GM19240 (cell line): ENCODE data around the gene ORMDL1.

Source experiments
- DNase-seq: peaks from one replicate; pipeline ENCODE4 v3.0.0; 2011; ENCODE audit warnings: low spot score; ENCODE audit not compliant: insufficient read length

Gene ORMDL1

DNA sequence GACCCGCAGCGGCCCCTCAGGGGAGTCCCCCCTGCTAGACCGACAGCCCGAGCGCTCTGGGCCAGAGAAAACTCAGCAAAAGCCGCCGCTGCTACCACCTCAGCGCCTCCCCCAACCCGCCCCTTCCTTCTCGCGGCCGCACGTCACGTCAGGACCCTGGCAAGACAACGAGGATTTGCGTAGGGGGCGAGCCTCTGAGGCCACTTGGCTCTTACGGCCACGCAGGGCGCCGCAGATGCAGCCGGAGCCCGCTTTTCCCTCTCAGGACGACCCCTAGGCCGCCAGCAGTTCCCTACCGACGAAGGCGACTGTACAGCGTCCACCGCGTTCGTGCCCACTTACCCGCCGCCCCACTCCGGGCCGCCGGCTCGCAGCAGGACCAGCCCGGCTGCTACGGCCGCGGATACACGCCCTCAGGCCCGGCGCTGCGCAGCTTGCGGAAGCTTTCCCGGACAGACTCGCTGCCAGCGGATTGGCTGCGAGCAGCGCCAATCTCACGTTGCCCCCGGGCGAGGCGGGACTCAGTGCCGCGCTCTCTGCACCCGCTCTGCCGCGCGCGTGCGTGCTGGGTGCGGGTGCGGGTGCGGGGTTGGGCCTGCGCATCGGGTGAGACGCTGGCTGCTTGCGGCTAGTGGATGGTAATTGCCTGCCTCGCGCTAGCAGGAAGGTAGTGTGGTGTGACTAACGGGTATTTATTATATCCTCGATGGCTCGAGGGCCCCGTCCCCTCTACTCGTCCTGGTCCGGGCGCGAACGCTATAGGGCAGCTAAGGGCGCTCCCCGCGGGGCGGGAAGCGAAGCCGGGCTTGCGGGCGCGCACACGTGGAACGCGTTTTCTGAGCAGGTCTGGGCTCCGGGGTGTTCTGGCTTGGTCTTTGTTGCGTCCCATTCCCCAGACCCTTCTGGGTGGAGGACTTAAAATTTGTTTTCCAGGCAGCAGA is at the start of gene ORMDL1, which contains the start of gene PMS1:
Gene ORMDL1 (minus strand): TSS at position 413 of the 941 bp plus-strand sequence. CDS start 1,744 bp downstream, outside the sequence.
Gene PMS1 (plus strand): TSS at position 524 of the 941 bp plus-strand sequence. CDS start 7,360 bp downstream, outside the sequence.
- peak; percentile 66 for DNase-seq

GRCh38 chr2:189830510-189830909 is 46.4 kb upstream of the ORMDL1 start:
- DNase-seq = no peak

DNA sequence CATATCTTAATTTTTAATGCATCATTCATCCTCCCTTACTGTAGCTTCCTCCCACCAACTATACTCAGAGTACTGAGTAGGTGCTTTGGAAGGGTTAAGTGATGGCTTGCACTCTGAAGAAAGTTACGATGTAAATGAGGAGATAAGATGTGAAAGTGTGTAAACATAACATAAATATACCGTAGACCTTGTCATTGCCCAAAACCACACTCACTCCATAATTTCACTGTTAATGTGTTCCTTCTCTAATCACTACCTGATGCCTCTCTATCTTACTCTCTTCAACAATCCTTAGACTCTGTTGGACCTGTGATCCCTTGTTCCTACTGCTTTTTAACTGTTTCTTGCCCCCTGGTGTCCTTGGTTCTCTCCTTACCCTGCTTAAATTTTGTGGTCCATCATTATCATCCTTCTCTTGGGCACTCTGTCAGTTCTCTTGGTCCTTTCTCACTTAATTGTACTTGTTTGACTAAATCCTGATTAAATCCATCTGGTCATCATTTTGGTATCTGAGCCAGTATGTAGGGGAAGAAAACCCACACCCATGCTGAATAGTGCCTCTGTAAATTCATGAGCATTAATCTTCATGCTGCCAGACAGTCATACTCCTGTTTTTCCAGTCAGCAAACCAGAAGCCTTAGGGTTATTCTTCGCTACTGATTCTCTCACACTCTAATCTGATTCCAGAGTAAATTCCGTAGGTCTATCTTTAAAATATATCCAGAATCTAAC is 45.1 kb upstream of the ORMDL1 start:
- DNase-seq = no peak

- DNase-seq = no peak
These were observed 41.9 kb upstream of the ORMDL1 start for GRCh38 chr2:189826039-189826438.

GRCh38 chr2:189824694-189825396 is 40.7 kb upstream of the ORMDL1 start:
- no peak for DNase-seq

DNA sequence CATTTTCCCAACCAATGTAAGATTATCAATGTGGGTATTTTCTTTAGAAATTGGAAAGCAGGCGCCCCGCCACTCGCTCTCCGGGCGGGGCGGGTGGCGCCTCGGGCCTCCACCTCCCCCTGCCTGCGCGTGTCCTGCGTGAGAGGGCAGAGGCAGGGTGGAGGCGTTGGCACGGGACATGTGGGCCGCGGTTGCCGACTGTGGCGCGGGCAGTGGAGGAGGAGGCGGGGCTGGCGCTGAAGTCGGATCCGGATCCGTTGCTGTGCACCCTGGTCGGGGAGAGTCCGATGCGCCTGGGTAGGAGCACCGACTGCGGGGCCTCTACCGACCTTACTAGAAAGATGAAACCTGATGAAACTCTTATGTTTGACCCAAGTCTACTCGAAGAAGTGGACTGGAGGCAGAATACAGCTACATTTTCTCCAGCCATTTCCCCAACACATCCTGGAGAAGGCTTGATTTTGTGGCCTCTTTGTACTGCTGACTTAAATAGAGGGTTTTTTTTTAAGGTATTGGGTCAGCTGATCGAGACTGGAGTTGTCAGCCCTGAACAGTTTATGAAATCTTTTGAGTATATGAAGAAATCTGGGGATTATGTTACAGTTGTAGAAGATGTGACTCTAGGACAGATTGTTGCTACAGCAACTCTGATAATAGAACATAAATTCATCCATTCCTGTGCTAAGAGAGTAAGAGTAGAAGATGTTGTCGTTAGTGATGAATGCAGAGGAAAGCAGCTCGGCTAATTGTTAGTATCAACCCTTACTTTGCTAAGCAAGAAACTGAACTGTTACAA is 38.0 kb upstream of the ORMDL1 start:
- no peak for DNase-seq

DNA sequence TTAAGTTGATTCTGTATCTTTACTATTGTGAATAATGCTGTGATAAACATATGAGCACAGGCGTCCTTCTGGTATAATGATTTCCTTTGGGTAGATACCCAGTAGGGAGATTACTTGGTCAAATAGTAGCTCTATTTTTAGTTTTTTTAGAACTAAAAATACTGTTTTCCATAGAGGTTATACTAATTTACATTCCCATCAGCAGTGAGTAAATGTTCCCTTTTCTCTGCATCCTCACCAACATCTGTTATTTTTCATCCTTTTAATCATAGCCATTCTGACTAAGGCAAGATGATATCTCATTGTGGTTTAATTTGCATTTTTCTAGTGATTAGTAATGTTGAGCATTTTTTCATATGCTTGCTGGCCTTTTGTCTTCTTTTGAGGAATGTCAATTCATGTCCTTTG is 35.2 kb upstream of the ORMDL1 start:
- DNase-seq = no peak

GRCh38 chr2:189818249-189819038 is 34.3 kb upstream of the ORMDL1 start:
- DNase-seq = no peak

GRCh38 chr2:189803431-189803830 is 19.3 kb upstream of the ORMDL1 start:
- DNase-seq = no peak

DNA sequence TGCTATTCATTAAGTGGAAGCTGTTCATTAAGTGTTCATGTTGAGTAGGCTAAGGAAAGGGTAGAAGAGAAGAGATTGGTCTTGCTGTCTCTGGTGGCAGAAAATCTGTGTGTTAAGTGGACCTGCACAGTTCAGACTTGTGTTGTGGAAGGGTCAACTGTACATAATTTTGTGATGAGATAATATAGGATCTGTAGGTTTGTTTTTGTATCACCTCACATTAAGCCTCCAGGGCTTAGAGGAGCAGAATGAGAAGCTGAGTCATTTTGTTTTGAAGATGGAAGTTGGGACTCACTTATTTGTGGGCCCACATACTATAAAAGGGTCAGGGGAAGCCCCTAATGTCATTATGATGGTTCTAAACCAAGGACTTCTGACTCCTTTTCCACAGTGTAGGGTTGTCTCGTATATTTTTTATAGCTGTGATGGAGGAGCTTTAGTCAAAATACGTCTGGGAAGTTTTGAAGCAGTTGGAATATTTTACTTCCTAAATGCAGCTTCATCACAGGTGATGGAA is 18.3 kb upstream of the ORMDL1 start:
- no peak for DNase-seq

GRCh38 chr2:189799531-189799930 is 15.4 kb upstream of the ORMDL1 start:
- no peak for DNase-seq

DNA sequence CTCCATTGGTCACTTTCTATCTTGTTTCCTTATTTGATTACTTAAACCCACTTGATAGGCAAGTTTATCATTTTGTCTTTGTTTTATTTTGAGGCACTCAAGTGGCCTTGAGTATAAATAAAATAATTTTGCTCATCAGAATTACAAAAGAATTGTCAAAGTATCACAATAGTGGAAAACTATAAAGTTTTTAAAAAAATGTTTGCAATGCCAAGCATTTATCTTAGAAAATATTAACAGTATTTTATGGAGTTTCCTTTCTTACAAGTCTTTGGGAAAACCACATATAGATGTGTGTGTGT is 14.8 kb upstream of the ORMDL1 start:
- no peak for DNase-seq

DNA sequence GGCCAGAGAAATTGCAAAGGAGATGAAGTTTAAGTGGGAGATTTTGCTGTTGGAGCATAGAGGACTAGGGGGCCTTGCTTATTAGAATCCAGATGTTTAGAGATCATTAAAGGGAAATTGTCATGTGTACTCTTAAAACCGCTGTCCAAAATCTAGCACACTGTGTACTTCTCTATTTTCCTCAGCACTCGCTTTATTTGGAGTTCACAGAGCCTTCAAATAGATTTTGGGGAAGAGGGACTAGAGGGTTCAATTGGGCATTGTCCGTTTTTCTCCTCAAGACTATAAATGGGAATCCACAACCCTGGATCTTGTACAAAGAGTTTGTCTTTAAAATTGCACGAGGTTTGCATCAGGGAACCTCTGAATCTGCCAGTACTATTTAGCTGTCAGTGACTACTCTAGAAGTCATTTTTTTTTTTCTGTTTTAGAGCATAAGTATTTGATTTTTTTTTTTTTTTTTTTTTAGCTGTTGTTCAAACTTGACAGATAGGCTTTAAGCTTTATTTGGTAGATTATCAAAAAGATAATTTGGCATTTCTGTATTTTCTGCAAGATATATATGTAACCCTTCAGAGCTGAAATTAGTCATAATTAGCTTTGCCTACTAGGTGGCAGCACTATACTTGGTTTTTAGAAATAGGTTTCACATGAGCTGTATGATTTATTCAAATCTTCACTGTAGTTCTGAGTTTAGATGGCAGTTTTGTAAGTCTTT is 14.3 kb upstream of the ORMDL1 start:
- DNase-seq = no peak

GRCh38 chr2:189797902-189798301 is 13.8 kb upstream of the ORMDL1 start:
- no peak for DNase-seq

GRCh38 chr2:189794310-189794709 is 10.2 kb upstream of the ORMDL1 start:
- no peak for DNase-seq

DNA sequence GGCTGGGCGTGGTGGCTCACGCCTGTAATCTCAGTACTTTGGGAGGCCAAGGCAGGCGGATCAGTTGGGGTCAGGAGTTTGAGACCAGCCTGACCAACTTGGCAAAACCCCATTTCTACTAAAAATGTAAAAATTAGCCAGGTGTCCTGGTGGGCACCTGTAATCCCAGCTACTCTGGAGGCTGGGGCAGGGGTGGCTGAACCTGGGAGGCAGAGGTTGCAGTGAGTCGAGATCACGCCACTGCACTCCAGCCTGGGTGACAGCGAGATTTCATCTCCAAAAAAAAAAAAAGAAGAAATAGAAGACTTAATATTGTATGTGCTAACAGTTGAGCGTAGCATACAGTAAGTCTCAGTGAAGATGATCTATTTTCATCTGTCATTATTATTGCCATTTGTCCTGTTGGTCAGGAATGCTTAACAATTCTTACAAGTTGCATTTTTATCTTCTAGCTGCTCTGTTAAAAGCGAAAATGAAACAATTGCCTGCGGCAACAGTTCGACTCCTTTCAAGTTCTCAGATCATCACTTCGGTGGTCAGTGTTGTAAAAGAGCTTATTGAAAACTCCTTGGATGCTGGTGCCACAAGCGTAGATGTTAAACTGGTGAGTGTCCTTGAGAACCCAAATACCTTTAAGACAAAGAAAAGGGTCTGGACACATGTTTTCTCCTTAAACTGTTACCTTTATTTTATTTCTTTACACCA is 7.4 kb upstream of the ORMDL1 start:
- DNase-seq = no peak

DNA sequence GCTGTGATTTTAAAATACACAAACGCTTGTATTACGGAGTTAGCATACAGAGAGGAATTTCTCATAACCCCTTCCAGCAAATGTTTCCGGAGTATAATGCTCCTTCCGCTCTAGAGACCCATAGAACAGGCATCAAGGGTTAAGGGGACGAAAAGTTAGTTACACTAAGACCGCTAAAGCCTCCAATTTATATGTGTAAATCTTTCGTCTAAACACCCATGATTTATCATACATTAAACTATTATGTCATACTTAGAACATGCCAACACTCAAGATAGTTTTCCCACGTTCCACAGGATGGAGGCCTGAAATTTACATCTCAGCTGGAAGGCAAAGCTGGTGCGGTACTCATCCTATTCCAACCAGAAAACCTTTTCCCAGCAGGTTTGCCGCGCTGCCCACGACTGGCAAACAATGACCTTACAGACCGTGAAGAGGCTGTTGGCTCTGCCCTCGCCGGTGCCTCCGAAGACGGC is 650 bp downstream of the ORMDL1 start:
- no peak for DNase-seq

- no peak for DNase-seq
These were observed 1.9 kb downstream of the ORMDL1 start for GRCh38 chr2:189782221-189782671.
